Measurements from ENCODE around the gene DAB1.

Gene DAB1

GRCh38 chr1:57411262-57411661 lies 12.6 kb downstream of the DAB1 start:
- Histone ChIP-seq H3K36me3 (ENCODE audit: insufficient read depth, insufficient read length, low read length) (no peaks in the 10 kb centered on the region), H3K9ac (ENCODE audit: insufficient read length, low read depth) (no peak overlapping the region), H3K9me3 (ENCODE audit: insufficient read depth, low read length) (peaks cover 25% of the 10 kb centered on the region), H3K4me3 (ENCODE audit: insufficient read length, low read depth) (no peak overlapping the region), H3K27me3 (ENCODE audit: insufficient read depth, insufficient read length) (no peaks in the 10 kb centered on the region), H3K4me1 (ENCODE audit: insufficient read depth, insufficient read length) (peaks cover 6% of the 10 kb centered on the region)
- no peak for TF ChIP-seq SUZ12 (IDR thresholded peaks at IDR 0.05; ENCODE audit: extremely low read depth, insufficient read depth, insufficient read length)
- no peak for TF ChIP-seq YY1 (IDR thresholded peaks at IDR 0.05; ENCODE audit: insufficient read depth, insufficient read length)
- no peak for TF ChIP-seq ZNF274 (IDR thresholded peaks at IDR 0.05; ENCODE audit: low read depth, low read length)
- DNase-seq (ENCODE audit: low read depth, low spot score) = peak; percentile 49

GRCh38 chr1:57410508-57410907 lies 13.4 kb downstream of the DAB1 start:
- no peak overlapping the region for H3K4me3 ChIP-seq (ENCODE audit: insufficient read length, low read depth)
- H3K9ac ChIP-seq (ENCODE audit: insufficient read length, low read depth) = no peak overlapping the region
- DNase-seq (ENCODE audit: low read depth, low spot score) = no peak
- TF ChIP-seq ZNF274 (IDR thresholded peaks at IDR 0.05; ENCODE audit: low read depth, low read length) (no peak), SUZ12 (IDR thresholded peaks at IDR 0.05; ENCODE audit: extremely low read depth, insufficient read depth, insufficient read length) (no peak), YY1 (IDR thresholded peaks at IDR 0.05; ENCODE audit: insufficient read depth, insufficient read length) (no peak)
- peaks cover 6% of the 10 kb centered on the region for H3K4me1 ChIP-seq (ENCODE audit: insufficient read depth, insufficient read length)
- no peaks in the 10 kb centered on the region for H3K27me3 ChIP-seq (ENCODE audit: insufficient read depth, insufficient read length)
- H3K9me3 ChIP-seq (ENCODE audit: insufficient read depth, low read length) = peaks cover 25% of the 10 kb centered on the region
- no peaks in the 10 kb centered on the region for H3K36me3 ChIP-seq (ENCODE audit: insufficient read depth, insufficient read length, low read length)

DNA sequence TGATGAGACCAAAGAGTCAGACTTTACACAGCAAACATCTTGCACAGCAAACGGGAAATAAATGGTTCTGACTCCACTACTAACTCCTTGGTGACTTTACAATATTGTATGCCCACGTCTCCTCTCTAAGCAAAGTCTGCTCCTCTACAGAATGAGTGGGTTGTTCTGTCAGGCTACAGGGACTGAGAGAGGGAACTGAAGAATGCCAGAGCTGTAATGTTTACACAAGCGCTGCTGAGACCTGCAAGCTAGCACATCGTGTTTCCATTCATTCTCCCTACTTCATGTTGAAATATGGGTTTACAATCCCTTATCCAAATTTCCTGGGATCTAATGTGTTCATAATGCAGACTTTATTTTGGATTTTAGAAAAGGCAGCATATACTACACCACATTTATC lies 15.9 kb downstream of the DAB1 start:
- Histone ChIP-seq H3K4me3 (ENCODE audit: insufficient read length, low read depth) (no peak overlapping the region), H3K36me3 (ENCODE audit: insufficient read depth, insufficient read length, low read length) (no peaks in the 10 kb centered on the region), H3K27me3 (ENCODE audit: insufficient read depth, insufficient read length) (no peaks in the 10 kb centered on the region), H3K4me1 (ENCODE audit: insufficient read depth, insufficient read length) (peaks cover 6% of the 10 kb centered on the region), H3K9me3 (ENCODE audit: insufficient read depth, low read length) (peaks cover 5% of the 10 kb centered on the region), H3K9ac (ENCODE audit: insufficient read length, low read depth) (no peak overlapping the region)
- TF ChIP-seq YY1 (IDR thresholded peaks at IDR 0.05; ENCODE audit: insufficient read depth, insufficient read length) (no peak), SUZ12 (IDR thresholded peaks at IDR 0.05; ENCODE audit: extremely low read depth, insufficient read depth, insufficient read length) (no peak), ZNF274 (IDR thresholded peaks at IDR 0.05; ENCODE audit: low read depth, low read length) (no peak)
- DNase-seq (ENCODE audit: low read depth, low spot score) = no peak

DNA sequence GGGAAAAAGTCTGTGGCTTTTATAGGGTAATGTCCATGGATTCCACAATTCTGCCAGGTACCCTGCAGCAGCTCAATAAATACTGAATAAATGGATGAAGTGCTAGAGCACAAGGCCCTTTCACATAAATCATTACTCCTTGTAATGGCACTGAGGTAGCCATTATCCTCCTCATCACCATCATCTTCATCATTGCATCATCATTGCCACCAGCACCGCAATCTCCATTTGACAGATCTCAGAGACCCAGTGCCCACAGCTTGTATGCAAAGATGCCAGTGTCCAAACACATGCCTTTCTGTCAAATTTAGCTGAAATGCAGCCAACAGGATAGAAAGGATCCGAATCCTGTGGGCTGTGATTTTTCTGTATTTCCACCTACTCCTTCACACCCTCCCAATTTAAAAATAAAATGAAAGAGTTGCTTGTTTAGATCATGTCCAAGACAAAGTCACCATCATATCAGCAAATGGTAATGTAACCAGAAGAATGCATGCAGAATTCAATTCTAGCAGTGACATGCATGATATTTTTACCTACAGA lies 17.4 kb downstream of the DAB1 start:
- TF ChIP-seq YY1 (IDR thresholded peaks at IDR 0.05; ENCODE audit: insufficient read depth, insufficient read length) (no peak), SUZ12 (IDR thresholded peaks at IDR 0.05; ENCODE audit: extremely low read depth, insufficient read depth, insufficient read length) (no peak), ZNF274 (IDR thresholded peaks at IDR 0.05; ENCODE audit: low read depth, low read length) (no peak)
- Histone ChIP-seq H3K4me1 (ENCODE audit: insufficient read depth, insufficient read length) (peaks cover 6% of the 10 kb centered on the region), H3K36me3 (ENCODE audit: insufficient read depth, insufficient read length, low read length) (no peaks in the 10 kb centered on the region), H3K9ac (ENCODE audit: insufficient read length, low read depth) (no peak overlapping the region), H3K9me3 (ENCODE audit: insufficient read depth, low read length) (no peaks in the 10 kb centered on the region), H3K27me3 (ENCODE audit: insufficient read depth, insufficient read length) (no peaks in the 10 kb centered on the region), H3K4me3 (ENCODE audit: insufficient read length, low read depth) (no peak overlapping the region)
- DNase-seq (ENCODE audit: low read depth, low spot score) = no peak

DNA sequence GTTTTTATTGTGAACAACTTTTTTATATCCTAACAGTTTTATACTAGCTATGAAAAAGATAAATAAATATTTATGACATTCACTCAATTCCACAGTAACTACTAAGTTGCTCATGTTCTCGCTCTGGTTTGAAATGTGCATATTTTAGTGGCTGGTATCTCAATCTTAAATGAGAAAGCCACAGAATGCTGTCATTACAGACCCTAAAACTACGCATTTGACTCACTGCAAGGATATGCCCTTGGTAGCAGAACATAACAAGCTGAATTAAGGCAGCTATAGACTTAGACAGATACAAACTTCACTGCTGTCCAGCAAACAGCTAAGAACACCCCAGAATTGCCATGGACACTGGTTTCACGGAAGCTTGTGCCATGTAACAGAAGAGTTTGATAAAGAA lies 19.0 kb downstream of the DAB1 start:
- DNase-seq (ENCODE audit: low read depth, low spot score) = no peak
- no peaks in the 10 kb centered on the region for H3K27me3 ChIP-seq (ENCODE audit: insufficient read depth, insufficient read length)
- no peaks in the 10 kb centered on the region for H3K9me3 ChIP-seq (ENCODE audit: insufficient read depth, low read length)
- H3K36me3 ChIP-seq (ENCODE audit: insufficient read depth, insufficient read length, low read length) = no peaks in the 10 kb centered on the region
- H3K9ac ChIP-seq (ENCODE audit: insufficient read length, low read depth) = no peak overlapping the region
- peaks cover 6% of the 10 kb centered on the region for H3K4me1 ChIP-seq (ENCODE audit: insufficient read depth, insufficient read length)
- TF ChIP-seq SUZ12 (IDR thresholded peaks at IDR 0.05; ENCODE audit: extremely low read depth, insufficient read depth, insufficient read length) (no peak), ZNF274 (IDR thresholded peaks at IDR 0.05; ENCODE audit: low read depth, low read length) (no peak), YY1 (IDR thresholded peaks at IDR 0.05; ENCODE audit: insufficient read depth, insufficient read length) (no peak)
- H3K4me3 ChIP-seq (ENCODE audit: insufficient read length, low read depth) = no peak overlapping the region

- Histone ChIP-seq H3K4me3 (ENCODE audit: insufficient read length, low read depth) (no peak overlapping the region), H3K9ac (ENCODE audit: insufficient read length, low read depth) (no peak overlapping the region), H3K36me3 (ENCODE audit: insufficient read depth, insufficient read length, low read length) (no peaks in the 10 kb centered on the region), H3K27me3 (ENCODE audit: insufficient read depth, insufficient read length) (no peaks in the 10 kb centered on the region), H3K9me3 (ENCODE audit: insufficient read depth, low read length) (no peaks in the 10 kb centered on the region), H3K4me1 (ENCODE audit: insufficient read depth, insufficient read length) (no peaks in the 10 kb centered on the region)
- DNase-seq (ENCODE audit: low read depth, low spot score) = no peak
- TF ChIP-seq YY1 (IDR thresholded peaks at IDR 0.05; ENCODE audit: insufficient read depth, insufficient read length) = no peak
- TF ChIP-seq SUZ12 (IDR thresholded peaks at IDR 0.05; ENCODE audit: extremely low read depth, insufficient read depth, insufficient read length) = no peak
- no peak for TF ChIP-seq ZNF274 (IDR thresholded peaks at IDR 0.05; ENCODE audit: low read depth, low read length)
Observed at GRCh38 chr1:57403201-57403600, 20.7 kb downstream of the DAB1 start.

DNA sequence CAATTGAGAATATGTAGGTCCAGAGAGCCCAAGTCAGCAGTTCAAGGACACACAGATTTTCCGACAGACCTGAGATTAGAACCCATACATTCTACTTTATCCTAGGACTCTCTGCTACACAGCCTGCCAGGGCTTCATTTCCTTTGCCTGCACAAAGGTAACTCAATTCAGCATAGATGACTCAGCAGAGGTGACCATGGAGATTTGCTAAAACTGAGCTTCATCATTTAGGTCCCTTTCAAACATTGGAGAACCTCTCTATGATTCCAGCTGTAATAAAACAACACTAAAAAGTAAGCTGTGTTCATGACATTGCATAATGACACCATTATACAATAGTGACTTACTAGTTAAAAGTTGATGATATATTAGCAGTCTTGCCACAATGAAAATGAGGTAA lies 22.2 kb downstream of the DAB1 start:
- Histone ChIP-seq H3K4me3 (ENCODE audit: insufficient read length, low read depth) (no peak overlapping the region), H3K36me3 (ENCODE audit: insufficient read depth, insufficient read length, low read length) (no peaks in the 10 kb centered on the region), H3K27me3 (ENCODE audit: insufficient read depth, insufficient read length) (no peaks in the 10 kb centered on the region), H3K9ac (ENCODE audit: insufficient read length, low read depth) (no peak overlapping the region), H3K9me3 (ENCODE audit: insufficient read depth, low read length) (no peaks in the 10 kb centered on the region), H3K4me1 (ENCODE audit: insufficient read depth, insufficient read length) (no peaks in the 10 kb centered on the region)
- DNase-seq (ENCODE audit: low read depth, low spot score) = no peak
- TF ChIP-seq SUZ12 (IDR thresholded peaks at IDR 0.05; ENCODE audit: extremely low read depth, insufficient read depth, insufficient read length) = no peak
- TF ChIP-seq ZNF274 (IDR thresholded peaks at IDR 0.05; ENCODE audit: low read depth, low read length) = no peak
- TF ChIP-seq YY1 (IDR thresholded peaks at IDR 0.05; ENCODE audit: insufficient read depth, insufficient read length) = no peak
